ENCODE data around the gene CYB5A.

The CYB5A gene

DNA sequence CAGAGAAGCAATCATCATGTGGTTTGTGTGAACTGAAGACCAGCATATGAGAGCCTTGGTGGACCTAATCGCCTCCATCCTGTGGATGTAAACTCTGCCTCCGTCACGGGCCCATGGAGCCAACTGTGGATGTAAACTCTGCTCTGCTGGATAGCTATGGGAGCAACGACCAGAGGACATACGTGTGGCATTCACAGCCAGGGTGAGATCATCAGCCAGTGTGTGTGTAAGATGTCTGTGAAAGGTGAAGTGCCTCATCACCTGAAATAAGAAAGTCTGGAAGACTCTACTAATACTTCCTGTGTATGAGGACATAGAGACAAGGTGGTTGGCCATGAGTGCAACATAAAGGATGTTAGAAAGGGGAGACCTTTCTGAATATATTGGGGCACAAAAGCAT lies 63.5 kb downstream of the CYB5A start:
- in situ Hi-C loops (cut with MboI; ENCODE audit: low pct_unique_long_range_greater_than_20kb, low sequenced_read_pairs), result no loop called here
- no peak for DNase-seq

DNA sequence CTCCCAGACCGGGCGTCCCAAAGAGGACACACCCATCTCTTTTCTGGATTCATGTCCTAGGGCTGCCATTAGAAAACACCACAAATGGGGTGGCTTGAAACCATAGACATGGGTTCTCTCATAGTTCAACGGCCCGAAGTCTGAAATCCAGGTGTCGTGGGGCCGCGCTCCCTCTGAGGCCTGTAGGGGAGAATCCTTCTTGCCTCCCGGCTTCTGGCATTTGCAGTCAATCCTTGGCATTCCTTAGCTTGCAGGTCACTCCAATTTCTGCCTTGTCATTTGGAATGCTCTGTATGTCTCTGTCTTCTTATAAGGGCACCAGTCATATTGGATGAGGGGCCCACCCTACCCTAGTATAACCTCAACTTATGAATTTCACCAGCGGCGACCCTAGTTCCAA lies 65.1 kb downstream of the CYB5A start:
- DNase-seq, result no peak
- in situ Hi-C loops (cut with MboI; ENCODE audit: low pct_unique_long_range_greater_than_20kb, low sequenced_read_pairs), result no loop called here

DNA sequence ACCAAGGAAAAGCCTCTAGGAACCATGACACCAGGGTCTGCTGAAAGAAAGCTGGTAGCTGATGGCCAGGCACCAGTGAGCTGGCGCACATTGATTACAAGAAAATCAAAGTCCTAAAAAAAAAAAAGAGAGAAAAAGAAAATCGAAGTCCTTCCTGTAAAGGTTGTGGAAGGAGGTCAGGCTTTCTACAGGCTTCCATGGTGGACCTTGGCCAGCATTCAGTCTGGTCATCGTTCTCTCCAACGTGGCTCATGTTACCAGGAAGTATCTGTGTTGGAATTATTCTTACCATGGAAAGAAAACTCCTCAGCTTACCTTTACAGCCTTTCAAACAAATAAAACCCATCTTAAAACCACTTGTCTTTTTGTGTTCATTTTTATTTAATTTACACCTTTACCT lies 65.6 kb downstream of the CYB5A start:
- no peak for DNase-seq
- in situ Hi-C loops (cut with MboI; ENCODE audit: low pct_unique_long_range_greater_than_20kb, low sequenced_read_pairs), result no loop called here

- no peak for DNase-seq
- in situ Hi-C loops (cut with MboI; ENCODE audit: low pct_unique_long_range_greater_than_20kb, low sequenced_read_pairs), result no loop called here
Observed at GRCh38 chr18:74225193-74225840, 66.4 kb downstream of the CYB5A start.

- no peak for DNase-seq
- in situ Hi-C loops (cut with MboI; ENCODE audit: low pct_unique_long_range_greater_than_20kb, low sequenced_read_pairs), result no loop called here
Observed at GRCh38 chr18:74222710-74223494, 68.9 kb downstream of the CYB5A start.

DNA sequence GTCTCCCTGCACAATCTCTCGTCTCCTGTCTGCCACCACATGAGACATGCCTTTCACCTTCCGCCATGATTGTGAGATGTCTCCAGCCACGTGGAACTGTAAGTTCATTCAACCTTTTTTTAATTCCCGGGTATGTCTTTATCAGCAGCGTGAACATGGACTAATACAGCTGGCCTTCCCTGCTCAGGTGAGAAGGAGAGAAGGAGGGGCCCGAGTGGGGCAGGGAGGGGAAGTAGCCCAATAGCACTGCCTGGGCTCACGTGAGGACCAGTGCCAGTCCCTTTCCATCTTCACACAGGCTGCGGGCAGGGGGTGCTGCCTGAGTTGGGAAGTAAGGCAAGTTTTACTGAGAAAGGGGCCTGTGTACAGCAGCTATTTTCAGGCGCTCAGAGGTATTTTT lies 70.7 kb downstream of the CYB5A start:
- no peak for DNase-seq
- in situ Hi-C loops (cut with MboI; ENCODE audit: low pct_unique_long_range_greater_than_20kb, low sequenced_read_pairs), result no loop called here

DNA sequence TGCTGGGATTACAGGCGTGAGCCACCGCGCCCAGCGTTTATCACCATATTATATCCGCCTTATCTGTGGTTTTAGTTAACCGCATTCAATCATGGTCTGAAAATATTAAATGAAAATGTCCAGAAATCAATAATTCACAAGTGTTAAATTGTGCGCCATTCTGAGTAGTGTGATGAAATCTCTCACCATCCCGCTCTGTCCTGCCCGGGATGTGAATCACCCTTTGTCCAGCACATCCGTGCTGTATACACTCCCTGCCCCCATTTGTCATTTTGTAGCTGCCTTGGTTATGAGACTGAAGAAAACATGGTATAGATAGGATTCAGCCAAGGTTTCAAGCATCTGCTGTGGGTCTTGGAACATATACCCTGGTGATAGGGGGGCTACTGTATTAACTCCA lies 72.7 kb downstream of the CYB5A start:
- DNase-seq, result no peak
- in situ Hi-C loops (cut with MboI; ENCODE audit: low pct_unique_long_range_greater_than_20kb, low sequenced_read_pairs), result no loop called here

DNA sequence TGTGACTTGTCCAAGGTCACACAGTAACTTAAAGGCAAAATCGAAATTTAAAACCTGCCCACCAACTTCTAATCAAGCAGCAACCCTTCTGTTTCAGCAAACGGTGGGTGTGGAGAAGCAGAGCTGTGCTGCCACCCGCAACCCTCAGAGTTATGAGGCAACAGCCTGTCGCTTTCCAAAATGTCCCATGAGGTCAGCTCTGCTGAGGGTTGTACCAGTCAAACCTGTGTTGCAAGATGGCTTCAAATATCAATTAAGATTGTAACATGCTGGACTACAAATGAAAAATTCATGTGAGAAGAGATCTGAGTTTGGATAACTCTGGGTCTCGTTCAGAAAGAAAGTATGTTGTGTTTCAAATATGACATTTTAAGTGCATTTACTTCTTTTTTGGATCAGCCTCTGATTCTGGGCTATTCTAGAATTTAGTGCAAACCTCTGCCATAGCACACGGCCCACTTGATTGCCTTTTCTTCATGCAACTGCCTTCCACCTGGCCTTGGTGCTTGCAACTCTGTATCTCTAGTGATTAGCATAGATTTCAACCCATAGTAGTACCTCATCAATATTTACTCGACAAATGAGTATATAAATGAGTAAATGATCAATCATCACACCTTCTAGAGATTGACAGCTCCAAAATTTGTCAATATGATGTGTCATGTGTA lies 74.2 kb downstream of the CYB5A start:
- DNase-seq, result no peak
- in situ Hi-C loops (cut with MboI; ENCODE audit: low pct_unique_long_range_greater_than_20kb, low sequenced_read_pairs), result no loop called here

- in situ Hi-C loops (cut with MboI; ENCODE audit: low pct_unique_long_range_greater_than_20kb, low sequenced_read_pairs), result no loop called here
- DNase-seq, result no peak
Observed at GRCh38 chr18:74216661-74217110, 75.1 kb downstream of the CYB5A start.

GRCh38 chr18:74215863-74216262 lies 75.9 kb downstream of the CYB5A start:
- in situ Hi-C loops (cut with MboI; ENCODE audit: low pct_unique_long_range_greater_than_20kb, low sequenced_read_pairs), result no loop called here
- DNase-seq, result no peak

GRCh38 chr18:74213429-74213828 lies 78.3 kb downstream of the CYB5A start:
- in situ Hi-C loops (cut with MboI; ENCODE audit: low pct_unique_long_range_greater_than_20kb, low sequenced_read_pairs), result no loop called here
- DNase-seq, result no peak

GRCh38 chr18:74204526-74205152 lies 87.1 kb downstream of the CYB5A start:
- in situ Hi-C loops (cut with MboI; ENCODE audit: low pct_unique_long_range_greater_than_20kb, low sequenced_read_pairs), result no loop called here

GRCh38 chr18:74203811-74204210 lies 88.0 kb downstream of the CYB5A start:
- no peak for DNase-seq
- in situ Hi-C loops (cut with MboI; ENCODE audit: low pct_unique_long_range_greater_than_20kb, low sequenced_read_pairs), result no loop called here

More at GRCh38 chr18:74204526-74205152, 87.1 kb downstream of the CYB5A start:
- DNase-seq, result peak; percentile 1
